Stimulated activated CD4-positive, alpha-beta T cell treated with anti-CD3 and anti-CD28 coated beads, Interleukin-1b, Interleukin-23, amount 100 ng/mL, for 48 hours (primary cell): Measurements from ENCODE around the gene GSE1.
"Not testable (repeated sequence)": the region's sequence is repeated elsewhere in the genome, so short reads cannot be mapped to it uniquely, and the experiment has no call there.

Source experiments
- DNase-seq: peaks from one replicate; pipeline ENCODE4 v3.0.0-alpha.2; 2020

The GSE1 gene

DNA sequence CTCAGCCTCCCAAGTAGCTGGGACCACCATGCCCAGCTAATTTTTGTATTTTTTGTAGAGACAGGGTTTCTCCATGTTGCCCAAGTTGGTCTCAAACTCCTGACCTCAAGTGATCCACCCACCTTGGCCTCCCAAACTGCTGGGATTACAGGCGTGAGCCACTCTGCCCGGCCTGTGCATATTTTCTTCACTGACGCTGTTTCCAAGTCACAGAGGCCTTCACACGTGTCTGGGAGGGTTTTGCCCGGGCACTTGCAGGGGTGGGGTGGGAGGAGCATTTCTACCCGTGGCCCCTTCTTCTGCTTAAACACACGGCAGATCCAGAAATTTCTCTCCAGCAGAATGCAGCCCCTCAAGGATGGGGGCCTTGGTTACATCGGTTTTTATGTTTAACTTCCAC lies 20.8 kb upstream of the GSE1 start:
- DNase-seq, result not testable (repeated sequence)

GRCh38 chr16:85592700-85593493 lies 20.2 kb upstream of the GSE1 start:
- no peak for DNase-seq

DNA sequence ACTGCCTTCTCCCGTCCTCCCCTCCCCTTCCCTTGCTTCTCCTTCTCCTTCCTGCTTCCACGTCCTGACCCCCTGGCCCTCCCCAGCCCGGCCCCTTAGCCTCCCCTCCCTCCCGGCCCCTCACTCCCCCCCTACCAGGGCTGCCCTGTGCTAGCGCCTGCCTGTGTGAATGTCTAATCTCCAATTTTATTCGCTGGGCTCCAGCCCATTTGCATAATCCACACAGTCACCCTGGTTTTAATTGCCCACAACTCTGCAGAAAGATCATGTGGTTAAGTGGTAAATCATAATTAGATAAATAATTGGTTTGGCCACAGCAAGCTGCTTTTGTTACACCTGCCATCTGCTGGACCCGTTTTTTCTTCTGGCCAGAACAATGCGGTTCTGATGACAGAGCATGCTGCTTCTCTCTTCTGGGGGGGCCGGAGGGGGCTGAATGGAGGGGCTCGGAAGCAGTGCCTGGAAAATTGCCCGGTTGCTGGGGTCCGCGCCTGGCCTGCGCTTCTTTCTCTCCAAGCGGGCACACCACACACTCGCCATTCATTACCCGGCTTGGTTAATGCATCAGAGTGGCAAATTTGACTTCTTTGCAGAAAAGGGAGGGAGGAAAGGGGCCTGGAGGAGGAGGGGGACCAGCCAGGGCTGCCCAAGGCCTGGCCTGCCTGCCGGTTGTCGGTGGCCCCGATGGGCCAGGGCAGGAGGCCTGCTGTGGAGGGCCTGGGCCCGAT lies 19.5 kb upstream of the GSE1 start:
- DNase-seq, result no peak

DNA sequence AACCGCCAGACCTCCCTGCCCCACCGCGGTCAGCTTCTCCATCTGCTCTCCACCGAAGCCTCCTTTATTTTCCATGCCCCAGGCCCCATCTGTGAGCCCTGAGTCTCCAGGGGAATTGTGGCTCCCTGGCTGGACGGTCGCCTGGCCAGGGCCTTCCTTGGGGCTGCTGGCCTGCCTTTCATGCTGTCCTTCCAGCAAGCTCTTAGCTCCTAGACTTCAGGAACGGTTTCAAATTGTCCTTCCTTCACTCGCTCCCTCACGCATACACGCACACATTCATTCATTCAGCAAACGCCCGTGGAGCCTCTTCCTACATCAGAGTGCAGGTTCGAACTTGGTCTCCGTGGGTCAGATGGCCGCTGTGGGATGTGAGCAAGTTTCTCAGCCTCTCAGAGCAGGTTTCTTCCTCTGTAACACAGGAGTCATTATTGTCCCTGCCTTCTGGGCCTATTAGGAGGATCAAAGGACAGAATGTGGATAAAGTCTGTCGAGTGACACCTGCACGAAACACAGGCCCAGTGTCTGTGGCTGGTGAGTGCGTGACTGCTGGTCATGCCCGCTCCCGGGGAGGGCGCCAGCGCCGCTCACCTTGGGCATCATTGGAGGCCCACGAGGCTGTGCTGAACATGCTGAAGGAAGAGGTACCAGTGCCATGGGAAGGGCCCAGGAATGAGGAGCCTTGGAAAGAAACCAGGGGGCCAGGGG lies 18.7 kb upstream of the GSE1 start:
- DNase-seq, result no peak

DNA sequence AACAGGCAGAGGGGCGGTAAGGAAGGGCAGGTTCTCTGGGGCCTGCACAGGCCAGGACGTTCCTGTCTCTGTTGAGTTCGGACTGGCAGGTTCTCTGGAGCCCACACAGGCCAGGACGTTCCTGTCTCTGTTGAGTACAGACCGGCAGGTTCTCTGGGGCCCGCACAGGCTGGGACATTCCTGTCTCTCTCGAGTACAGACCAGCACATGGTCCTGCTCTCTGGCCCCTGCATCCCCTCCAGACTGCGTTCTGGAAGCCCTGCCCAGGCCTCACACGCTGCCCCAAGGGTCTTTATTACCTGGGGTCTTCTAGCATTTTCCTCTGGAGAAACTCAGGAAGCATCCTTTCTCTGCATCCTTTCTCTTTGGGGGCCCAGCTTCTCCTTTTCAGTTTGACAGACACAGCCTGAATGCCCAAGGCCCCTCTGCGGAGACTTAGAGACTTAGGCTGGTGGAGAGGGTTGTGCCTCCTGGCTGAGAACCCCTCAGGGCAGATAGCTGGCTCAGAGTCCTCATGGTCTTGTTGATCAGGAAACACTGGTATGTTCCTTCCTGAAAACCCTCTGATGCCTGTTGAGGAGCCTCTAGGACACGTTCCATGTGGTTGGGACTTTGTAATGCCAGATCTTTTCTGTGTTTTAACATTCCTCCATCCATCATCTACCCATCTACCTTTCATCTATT lies 18.0 kb upstream of the GSE1 start:
- no peak for DNase-seq

GRCh38 chr16:85595812-85596502 lies 17.2 kb upstream of the GSE1 start:
- DNase-seq, result no peak

DNA sequence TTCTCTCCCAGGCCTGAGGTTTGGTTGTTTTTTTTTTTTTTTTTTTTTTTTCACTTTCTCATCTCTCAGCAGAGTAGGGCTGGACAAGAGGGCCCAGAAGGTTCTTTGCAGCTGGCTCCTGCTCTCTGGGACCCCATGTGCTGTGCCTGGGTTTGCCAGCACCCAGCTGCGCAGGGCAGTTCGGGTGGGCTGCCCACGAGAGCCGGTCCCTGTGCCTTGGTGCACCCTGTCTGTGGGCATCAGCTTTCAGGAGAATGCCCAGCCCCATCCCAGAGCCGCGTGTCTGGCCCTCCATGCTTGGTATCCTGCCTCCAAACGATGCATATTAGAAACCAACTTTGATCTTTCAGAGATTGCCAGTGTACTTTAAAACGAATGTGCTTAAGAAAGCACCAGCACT lies 15.0 kb upstream of the GSE1 start:
- DNase-seq, result no peak

- DNase-seq, result no peak
Measured at GRCh38 chr16:85600078-85600477, 13.0 kb upstream of the GSE1 start.

GRCh38 chr16:85600530-85601271 lies 12.4 kb upstream of the GSE1 start:
- no peak for DNase-seq

- DNase-seq, result no peak
Measured at GRCh38 chr16:85601272-85601639, 11.9 kb upstream of the GSE1 start.

DNA sequence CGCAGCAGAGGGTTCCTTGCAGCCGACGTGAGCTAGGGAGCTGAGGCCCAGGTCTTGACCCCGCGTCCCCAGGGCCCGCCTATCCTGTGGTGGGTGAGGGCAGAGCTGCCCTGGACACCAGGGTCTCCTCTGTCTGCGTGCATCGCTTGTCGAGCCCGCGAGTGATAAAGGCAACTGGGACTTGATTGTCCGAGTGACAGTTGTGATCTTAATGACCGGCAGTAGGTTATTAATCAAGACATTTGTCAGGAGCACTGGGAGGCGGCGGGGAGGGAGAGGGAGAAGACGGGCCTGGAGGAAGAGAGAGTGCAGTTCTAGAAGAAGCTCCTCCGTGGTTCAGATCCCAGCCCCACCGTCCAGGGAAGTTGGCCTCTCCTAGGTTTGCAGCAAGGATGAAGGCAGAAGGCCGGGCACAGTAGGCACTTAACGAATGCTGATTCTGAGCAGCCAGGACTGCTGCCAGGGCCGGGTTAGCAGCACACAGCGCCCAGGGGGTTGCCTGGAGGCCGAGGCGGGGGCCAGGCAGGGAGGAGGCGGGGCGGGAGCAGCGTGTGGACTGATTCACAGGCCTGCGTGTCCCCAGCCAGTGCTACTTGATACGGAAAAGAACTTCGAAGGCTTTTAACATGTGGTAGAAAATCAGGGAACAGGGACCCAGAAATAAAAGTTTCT lies 11.3 kb upstream of the GSE1 start:
- DNase-seq, result no peak

DNA sequence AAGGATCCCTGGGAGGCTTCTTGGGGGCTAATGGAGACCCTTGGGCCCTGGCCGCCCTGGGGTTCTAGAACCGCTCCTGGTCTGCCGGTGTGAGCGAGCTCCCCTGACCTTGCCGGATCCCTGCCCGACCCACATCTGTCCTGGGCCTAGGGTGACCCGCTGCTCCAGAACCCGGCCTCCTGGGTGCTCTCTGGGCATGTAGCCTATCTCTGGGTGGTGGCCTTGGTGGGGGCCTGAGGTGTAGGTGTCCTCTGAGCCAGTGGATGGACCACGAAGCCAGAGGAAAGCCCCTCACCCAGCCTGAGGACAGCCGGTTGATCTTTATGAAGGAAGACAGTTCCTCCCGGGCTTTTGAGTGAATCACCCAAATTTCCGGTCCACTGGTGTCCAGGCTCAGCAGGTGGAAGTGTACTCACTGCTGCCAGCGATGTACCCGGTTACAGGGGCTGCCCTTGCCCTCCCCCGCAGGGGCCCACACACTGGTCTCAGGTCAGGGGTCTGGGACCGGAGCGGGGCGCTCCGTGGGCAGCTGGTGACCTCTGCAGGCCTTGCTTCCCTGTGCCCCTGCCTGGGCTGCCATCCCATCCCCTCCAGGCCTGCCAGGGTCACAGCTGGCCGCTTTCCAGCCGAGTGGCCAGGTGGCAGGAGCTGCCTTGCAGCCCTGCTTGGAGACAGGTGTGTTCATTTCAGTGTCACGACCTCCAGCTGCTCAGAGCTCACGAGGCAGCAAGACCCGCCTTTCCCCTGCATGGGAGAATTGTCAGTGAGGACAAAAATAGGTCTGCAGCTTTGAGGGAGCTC lies 10.5 kb upstream of the GSE1 start:
- no peak for DNase-seq

GRCh38 chr16:85603203-85603755 lies 9.8 kb upstream of the GSE1 start:
- no peak for DNase-seq

DNA sequence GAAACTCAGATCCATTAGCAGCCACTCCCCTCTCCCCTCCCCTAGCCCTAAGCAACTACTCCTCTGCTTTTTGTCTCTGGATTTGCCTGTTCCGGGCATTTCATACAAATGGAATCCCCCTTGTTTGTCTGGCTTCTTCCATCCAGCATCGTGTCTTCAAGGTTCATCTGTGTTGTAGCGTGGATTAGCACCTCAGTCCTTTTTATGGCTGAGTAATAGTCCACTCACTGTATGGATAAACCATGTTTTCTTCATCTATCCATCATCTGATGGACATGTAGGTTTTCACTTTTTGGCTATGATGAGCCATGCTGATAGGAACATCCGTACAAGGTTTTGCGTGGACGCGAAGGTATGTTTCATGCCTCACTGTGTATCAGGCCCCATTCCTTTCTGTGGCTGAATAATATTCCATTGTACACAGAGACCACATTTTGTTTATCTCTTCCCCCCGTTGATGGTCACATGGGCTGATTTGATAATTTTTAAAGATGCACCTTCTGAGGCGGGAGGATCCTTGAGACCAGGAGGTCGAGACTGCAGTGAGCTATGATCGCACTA lies 8.9 kb upstream of the GSE1 start:
- no peak for DNase-seq

GRCh38 chr16:85605051-85605911 lies 7.8 kb upstream of the GSE1 start:
- no peak for DNase-seq

DNA sequence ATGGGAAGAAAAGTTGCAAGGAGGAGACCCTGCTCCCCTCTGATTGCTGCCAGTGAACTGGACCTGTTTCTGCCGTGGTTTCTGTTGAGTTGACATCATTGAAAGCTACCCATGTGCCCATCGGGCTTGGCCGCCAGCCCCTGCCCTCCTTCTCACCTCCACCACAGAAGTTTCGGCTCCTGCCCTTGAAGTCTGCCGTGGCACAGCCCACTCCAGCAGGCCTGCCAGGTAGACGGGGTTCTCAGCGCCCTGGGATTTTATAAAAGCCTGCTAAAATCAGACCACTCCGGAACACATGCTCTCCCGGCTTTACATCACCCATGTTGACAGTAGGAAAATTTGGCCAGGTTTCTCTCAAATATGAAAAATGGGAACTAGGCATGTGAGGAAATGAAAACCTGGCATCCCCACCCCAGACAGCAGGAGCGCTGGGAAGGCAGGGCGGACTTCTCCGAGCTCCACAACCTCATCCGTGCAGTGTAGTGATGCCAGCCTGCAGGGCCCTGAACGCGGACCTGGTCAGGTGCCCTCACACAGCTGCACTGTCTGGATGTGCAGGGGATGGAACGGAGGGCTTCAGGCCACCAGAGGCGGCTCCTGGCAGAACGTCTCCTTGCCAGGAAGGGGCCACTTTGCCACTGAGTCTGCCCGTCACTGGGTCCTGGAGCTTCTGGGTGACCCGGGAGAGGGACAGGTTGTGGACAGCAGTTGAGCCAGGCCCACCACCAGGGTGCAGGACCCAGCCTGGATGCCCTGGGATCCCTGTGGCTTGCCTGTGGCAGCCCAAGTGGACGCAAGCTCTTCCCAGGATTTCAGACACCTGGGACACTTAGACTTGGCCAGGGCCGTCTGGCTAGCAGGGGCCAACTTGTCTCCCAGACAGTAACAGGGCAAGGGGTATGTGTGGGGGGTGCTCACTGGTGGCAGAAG lies 6.9 kb upstream of the GSE1 start:
- no peak for DNase-seq

DNA sequence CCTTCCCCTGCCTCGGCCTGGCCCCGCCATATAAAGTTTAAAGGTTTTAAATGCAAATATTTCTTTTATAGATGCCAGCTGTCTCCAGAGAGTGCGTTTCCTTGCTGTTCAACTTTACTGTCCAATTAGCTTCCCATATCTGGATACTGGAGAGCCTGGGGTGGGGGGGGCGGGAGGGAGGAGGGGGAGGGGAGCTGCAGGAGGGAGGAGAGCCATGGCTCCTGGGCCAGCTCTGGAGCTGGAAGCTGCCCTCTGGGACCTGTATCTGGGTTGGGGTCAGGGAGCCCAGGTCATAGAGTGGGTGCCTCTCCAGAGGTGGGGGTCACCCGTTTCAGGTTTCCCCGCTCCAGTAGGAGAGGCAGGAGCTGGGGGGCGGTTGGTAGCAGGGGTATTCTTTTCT lies 6.2 kb upstream of the GSE1 start:
- no peak for DNase-seq

DNA sequence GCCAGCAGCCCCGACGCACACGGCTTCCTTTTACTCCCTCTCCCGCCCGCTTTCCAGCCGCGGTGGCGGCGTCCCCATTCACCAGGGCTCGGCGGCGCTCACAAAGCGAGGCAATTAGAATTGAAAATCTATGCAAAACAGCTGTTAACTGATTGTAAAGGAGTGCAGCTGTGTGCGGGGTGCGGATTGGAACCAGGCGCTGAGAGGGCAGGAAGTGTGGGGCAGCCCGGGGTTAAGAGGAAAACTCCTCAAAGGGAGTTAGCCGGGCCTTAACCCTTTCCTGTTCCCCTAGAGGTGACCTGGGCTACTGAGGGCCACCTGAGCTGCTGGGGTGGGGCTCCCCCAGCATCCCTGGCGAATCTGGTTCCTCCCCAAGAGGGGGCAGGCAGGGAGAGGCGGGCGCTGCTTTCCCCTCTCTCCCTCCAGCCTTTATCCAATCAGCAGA lies 5.8 kb upstream of the GSE1 start:
- DNase-seq, result no peak
